ENCODE measurements around the gene OR4K13. TPM values are rescaled to one million over a fixed set of nuclear protein-coding genes. Genes with fewer than 3 reads are reported as not detected.

Gene OR4K13
- total RNA-seq (not detected), polyA plus RNA-seq (not detected)

DNA sequence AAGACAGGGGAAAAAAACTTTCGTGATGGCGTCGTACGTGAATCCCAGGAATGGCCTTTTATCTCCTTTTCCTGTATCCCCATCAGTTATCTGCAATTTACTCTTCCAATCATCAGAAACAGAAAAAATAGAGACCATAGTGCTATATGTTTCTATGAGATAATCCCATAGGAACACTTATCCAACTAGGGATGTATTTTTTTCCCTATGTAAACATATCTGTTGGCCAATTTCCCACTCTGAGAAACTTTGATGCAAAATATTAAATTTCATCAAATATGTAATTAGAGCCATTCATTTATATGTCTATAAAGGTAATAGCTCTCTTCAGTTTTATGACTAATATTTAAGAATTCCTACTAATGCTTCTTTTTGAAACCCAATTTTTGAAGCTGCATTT is at the start of gene OR4K13:
TSS of gene OR4K13 (minus strand) at position 101 of the 400 bp plus-strand sequence. CDS start 1,280 bp downstream, outside the sequence.
- Histone ChIP-seq H3K27ac (ENCODE audit: low read depth in 1 of 2, low read length in 2 of 2) (no peak within 1 kb of the TSS), H3K9ac (ENCODE audit: low read depth in 1 of 2, low read length in 2 of 2) (no peak within 1 kb of the TSS), H3K27me3 (ENCODE audit: control insufficient read depth in 4 of 4, insufficient read depth in 4 of 4, low read length in 3 of 4) (no peaks in the 10 kb centered on the region), H3K36me3 (ENCODE audit: control insufficient read depth in 4 of 4, insufficient read depth in 3 of 4, low read depth in 1 of 4, low read length in 3 of 4) (no peaks in the 10 kb centered on the region), H3K9me3 (ENCODE audit: control insufficient read depth in 4 of 4, low read length in 3 of 4) (no peaks in the 10 kb centered on the region), H3K4me3 (ENCODE audit: low read depth in 1 of 3, low read length in 3 of 3) (no peak within 1 kb of the TSS), H3K4me1 (ENCODE audit: control insufficient read depth in 4 of 4, insufficient read depth in 4 of 4, low read length in 3 of 4) (no peaks in the 10 kb centered on the region)
- 86% methylated on average over 4 of the region's 4 CpGs for WGBS
- TF ChIP-seq FOXA1 (IDR thresholded peaks at IDR 0.05) (no peak), MAX (IDR thresholded peaks at IDR 0.05) (no peak), GABPA (IDR thresholded peaks at IDR 0.05 in 1 of 2, conservative IDR thresholded peaks at IDR 0.05 in 1 of 2) (no peak), CTCF (IDR thresholded peaks at IDR 0.05; ENCODE audit: low read depth, low read length, missing input control) (no peak), SP1 (IDR thresholded peaks at IDR 0.05) (no peak), EGR1 (IDR thresholded peaks at IDR 0.05; ENCODE audit: low read depth in 2 of 2) (no peak), RAD21 (IDR thresholded peaks at IDR 0.05) (no peak), TAF1 (conservative IDR thresholded peaks at IDR 0.05) (no peak), RXRA (IDR thresholded peaks at IDR 0.05) (no peak), HNF4A (conservative IDR thresholded peaks at IDR 0.05) (no peak), HNF4G (IDR thresholded peaks at IDR 0.05) (no peak), YY1 (IDR thresholded peaks at IDR 0.05) (no peak), NR2F2 (IDR thresholded peaks at IDR 0.05) (no peak), JUND (IDR thresholded peaks at IDR 0.05) (no peak), FOXA2 (IDR thresholded peaks at IDR 0.05) (no peak)
- TF ChIP-seq, protein P1, sequence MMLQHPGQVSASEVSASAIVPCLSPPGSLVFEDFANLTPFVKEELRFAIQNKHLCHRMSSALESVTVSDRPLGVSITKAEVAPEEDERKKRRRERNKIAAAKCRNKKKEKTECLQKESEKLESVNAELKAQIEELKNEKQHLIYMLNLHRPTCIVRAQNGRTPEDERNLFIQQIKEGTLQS (IDR thresholded peaks at IDR 0.05) = no peak
- TF ChIP-seq, protein P2, sequence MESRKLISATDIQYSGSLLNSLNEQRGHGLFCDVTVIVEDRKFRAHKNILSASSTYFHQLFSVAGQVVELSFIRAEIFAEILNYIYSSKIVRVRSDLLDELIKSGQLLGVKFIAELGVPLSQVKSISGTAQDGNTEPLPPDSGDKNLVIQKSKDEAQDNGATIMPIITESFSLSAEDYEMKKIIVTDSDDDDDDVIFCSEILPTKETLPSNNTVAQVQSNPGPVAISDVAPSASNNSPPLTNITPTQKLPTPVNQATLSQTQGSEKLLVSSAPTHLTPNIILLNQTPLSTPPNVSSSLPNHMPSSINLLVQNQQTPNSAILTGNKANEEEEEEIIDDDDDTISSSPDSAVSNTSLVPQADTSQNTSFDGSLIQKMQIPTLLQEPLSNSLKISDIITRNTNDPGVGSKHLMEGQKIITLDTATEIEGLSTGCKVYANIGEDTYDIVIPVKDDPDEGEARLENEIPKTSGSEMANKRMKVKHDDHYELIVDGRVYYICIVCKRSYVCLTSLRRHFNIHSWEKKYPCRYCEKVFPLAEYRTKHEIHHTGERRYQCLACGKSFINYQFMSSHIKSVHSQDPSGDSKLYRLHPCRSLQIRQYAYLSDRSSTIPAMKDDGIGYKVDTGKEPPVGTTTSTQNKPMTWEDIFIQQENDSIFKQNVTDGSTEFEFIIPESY (IDR thresholded peaks at IDR 0.05) = no peak
- TF ChIP-seq, protein P3, sequence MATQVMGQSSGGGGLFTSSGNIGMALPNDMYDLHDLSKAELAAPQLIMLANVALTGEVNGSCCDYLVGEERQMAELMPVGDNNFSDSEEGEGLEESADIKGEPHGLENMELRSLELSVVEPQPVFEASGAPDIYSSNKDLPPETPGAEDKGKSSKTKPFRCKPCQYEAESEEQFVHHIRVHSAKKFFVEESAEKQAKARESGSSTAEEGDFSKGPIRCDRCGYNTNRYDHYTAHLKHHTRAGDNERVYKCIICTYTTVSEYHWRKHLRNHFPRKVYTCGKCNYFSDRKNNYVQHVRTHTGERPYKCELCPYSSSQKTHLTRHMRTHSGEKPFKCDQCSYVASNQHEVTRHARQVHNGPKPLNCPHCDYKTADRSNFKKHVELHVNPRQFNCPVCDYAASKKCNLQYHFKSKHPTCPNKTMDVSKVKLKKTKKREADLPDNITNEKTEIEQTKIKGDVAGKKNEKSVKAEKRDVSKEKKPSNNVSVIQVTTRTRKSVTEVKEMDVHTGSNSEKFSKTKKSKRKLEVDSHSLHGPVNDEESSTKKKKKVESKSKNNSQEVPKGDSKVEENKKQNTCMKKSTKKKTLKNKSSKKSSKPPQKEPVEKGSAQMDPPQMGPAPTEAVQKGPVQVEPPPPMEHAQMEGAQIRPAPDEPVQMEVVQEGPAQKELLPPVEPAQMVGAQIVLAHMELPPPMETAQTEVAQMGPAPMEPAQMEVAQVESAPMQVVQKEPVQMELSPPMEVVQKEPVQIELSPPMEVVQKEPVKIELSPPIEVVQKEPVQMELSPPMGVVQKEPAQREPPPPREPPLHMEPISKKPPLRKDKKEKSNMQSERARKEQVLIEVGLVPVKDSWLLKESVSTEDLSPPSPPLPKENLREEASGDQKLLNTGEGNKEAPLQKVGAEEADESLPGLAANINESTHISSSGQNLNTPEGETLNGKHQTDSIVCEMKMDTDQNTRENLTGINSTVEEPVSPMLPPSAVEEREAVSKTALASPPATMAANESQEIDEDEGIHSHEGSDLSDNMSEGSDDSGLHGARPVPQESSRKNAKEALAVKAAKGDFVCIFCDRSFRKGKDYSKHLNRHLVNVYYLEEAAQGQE (IDR thresholded peaks at IDR 0.05) = no peak
- DNase-seq (ENCODE audit: low spot score) = no peak
